ENCODE measurements around the gene TAGLN.

The TAGLN gene

GRCh38 chr11:117200813-117201657 is 1.9 kb downstream of the TAGLN start:
- Histone ChIP-seq H4K20me1 (ENCODE audit: insufficient read depth, low read length, poor library complexity, severe bottlenecking) (no peaks in the 10 kb centered on the region), H3F3A (ENCODE audit: low read depth) (no peaks in the 10 kb centered on the region), H3K9me2 (replicated peaks; ENCODE audit: low read depth, low read length) (no peaks in the 10 kb centered on the region), H3K36me3 (ENCODE audit: insufficient read depth, low read length) (peaks cover 10% of the 10 kb centered on the region; the same call in 1 of the 2 replicates), H3K4me2 (ENCODE audit: low read depth, low read length, poor library complexity, severe bottlenecking) (no peak overlapping the region), H3K27me3 (ENCODE audit: insufficient read depth, low read length, poor library complexity, severe bottlenecking) (no peaks in the 10 kb centered on the region), H2AFZ (ENCODE audit: low read length) (no peak overlapping the region), H3K9ac (ENCODE audit: low read depth, low read length, poor library complexity, severe bottlenecking) (no peak overlapping the region), H3K9me3 (ENCODE audit: insufficient read depth, low read depth, low read length) (no peaks in the 10 kb centered on the region), H3K4me3 (ENCODE audit: low read length, poor library complexity, severe bottlenecking) (no peak overlapping the region), H3K79me2 (ENCODE audit: insufficient read depth, low read length) (no peaks in the 10 kb centered on the region), H3K4me1 (ENCODE audit: insufficient read depth, low read length, poor library complexity, severe bottlenecking) (no peaks in the 10 kb centered on the region)
- no peak for TF ChIP-seq EZH2phosphoT487 (IDR thresholded peaks at IDR 0.05; ENCODE audit: borderline replicate concordance)
- TF ChIP-seq, protein P1, sequence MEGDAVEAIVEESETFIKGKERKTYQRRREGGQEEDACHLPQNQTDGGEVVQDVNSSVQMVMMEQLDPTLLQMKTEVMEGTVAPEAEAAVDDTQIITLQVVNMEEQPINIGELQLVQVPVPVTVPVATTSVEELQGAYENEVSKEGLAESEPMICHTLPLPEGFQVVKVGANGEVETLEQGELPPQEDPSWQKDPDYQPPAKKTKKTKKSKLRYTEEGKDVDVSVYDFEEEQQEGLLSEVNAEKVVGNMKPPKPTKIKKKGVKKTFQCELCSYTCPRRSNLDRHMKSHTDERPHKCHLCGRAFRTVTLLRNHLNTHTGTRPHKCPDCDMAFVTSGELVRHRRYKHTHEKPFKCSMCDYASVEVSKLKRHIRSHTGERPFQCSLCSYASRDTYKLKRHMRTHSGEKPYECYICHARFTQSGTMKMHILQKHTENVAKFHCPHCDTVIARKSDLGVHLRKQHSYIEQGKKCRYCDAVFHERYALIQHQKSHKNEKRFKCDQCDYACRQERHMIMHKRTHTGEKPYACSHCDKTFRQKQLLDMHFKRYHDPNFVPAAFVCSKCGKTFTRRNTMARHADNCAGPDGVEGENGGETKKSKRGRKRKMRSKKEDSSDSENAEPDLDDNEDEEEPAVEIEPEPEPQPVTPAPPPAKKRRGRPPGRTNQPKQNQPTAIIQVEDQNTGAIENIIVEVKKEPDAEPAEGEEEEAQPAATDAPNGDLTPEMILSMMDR (conservative IDR thresholded peaks at IDR 0.05; ENCODE audit: low read length), result no peak

DNA sequence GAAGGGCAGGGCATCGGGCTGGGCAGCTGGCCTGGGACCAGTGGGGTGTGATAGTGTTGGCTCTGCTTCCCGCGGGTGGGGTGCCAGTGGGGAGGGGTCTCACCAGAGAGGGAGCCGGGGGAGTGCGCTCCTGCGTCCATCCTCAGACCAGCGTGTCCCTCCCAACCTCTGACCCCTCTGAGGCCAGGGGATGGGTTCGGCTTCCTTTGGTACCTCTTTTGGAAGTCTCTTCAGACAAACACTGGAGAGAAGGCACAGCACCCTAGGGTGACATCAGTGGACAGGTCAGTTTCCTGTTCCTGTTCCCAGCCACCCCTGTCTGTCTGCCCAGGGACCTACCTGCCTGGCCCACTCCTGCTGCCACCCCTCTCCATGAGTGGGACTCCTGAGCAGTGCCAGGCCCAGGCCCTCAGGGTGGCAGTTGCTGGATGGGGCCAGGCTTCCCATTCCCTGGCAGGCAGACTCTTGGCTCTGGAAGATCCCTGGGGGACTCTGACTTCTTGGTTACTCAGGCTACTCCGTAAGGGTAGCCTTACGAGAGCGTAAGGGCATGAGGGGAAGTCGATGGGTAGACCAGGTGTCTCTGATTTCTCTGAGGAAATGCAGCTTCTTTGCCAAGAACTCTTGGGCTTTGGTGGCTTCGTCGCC is 2.6 kb downstream of the TAGLN start:
- Histone ChIP-seq H3K36me3 (ENCODE audit: insufficient read depth, low read length) (peaks cover 10% of the 10 kb centered on the region; the same call in 1 of the 2 replicates), H3K9me2 (replicated peaks; ENCODE audit: low read depth, low read length) (no peaks in the 10 kb centered on the region), H4K20me1 (ENCODE audit: insufficient read depth, low read length, poor library complexity, severe bottlenecking) (no peaks in the 10 kb centered on the region), H2AFZ (ENCODE audit: low read length) (no peak overlapping the region), H3K27me3 (ENCODE audit: insufficient read depth, low read length, poor library complexity, severe bottlenecking) (no peaks in the 10 kb centered on the region), H3K9ac (ENCODE audit: low read depth, low read length, poor library complexity, severe bottlenecking) (no peak overlapping the region), H3K4me3 (ENCODE audit: low read length, poor library complexity, severe bottlenecking) (no peak overlapping the region), H3F3A (ENCODE audit: low read depth) (no peaks in the 10 kb centered on the region), H3K4me1 (ENCODE audit: insufficient read depth, low read length, poor library complexity, severe bottlenecking) (no peaks in the 10 kb centered on the region), H3K79me2 (ENCODE audit: insufficient read depth, low read length) (no peaks in the 10 kb centered on the region), H3K9me3 (ENCODE audit: insufficient read depth, low read depth, low read length) (no peaks in the 10 kb centered on the region), H3K4me2 (ENCODE audit: low read depth, low read length, poor library complexity, severe bottlenecking) (no peak overlapping the region)
- no peak for TF ChIP-seq EZH2phosphoT487 (IDR thresholded peaks at IDR 0.05; ENCODE audit: borderline replicate concordance)
- TF ChIP-seq, protein P1 (conservative IDR thresholded peaks at IDR 0.05; ENCODE audit: low read length), result no peak

GRCh38 chr11:117202386-117203068 is 3.4 kb downstream of the TAGLN start:
- no peaks in the 10 kb centered on the region for H3K4me1 ChIP-seq (ENCODE audit: insufficient read depth, low read length, poor library complexity, severe bottlenecking)
- no peak overlapping the region for H3K9ac ChIP-seq (ENCODE audit: low read depth, low read length, poor library complexity, severe bottlenecking)
- no peak overlapping the region for H3K4me3 ChIP-seq (ENCODE audit: low read length, poor library complexity, severe bottlenecking)
- TF ChIP-seq, protein P1 (conservative IDR thresholded peaks at IDR 0.05; ENCODE audit: low read length), result no peak
- TF ChIP-seq EZH2phosphoT487 (IDR thresholded peaks at IDR 0.05; ENCODE audit: borderline replicate concordance), result no peak
- no peaks in the 10 kb centered on the region for H3K9me3 ChIP-seq (ENCODE audit: insufficient read depth, low read depth, low read length)
- H2AFZ ChIP-seq (ENCODE audit: low read length), result no peak overlapping the region
- no peaks in the 10 kb centered on the region for H3K9me2 ChIP-seq (replicated peaks; ENCODE audit: low read depth, low read length)
- H3K27me3 ChIP-seq (ENCODE audit: insufficient read depth, low read length, poor library complexity, severe bottlenecking), result no peaks in the 10 kb centered on the region
- no peak overlapping the region for H3K4me2 ChIP-seq (ENCODE audit: low read depth, low read length, poor library complexity, severe bottlenecking)
- H3F3A ChIP-seq (ENCODE audit: low read depth), result no peaks in the 10 kb centered on the region
- no peaks in the 10 kb centered on the region for H3K79me2 ChIP-seq (ENCODE audit: insufficient read depth, low read length)
- peaks cover 10% of the 10 kb centered on the region; the same call in 1 of the 2 replicates for H3K36me3 ChIP-seq (ENCODE audit: insufficient read depth, low read length)
- no peaks in the 10 kb centered on the region for H4K20me1 ChIP-seq (ENCODE audit: insufficient read depth, low read length, poor library complexity, severe bottlenecking)
